Activated T-cell treated with anti-CD3 and anti-CD28 coated beads for 1 hour (primary cell): Measurements from ENCODE around the gene CAPRIN2.

Source experiments
- DNase-seq: peaks from one replicate; pipeline ENCODE4 v3.0.0-alpha.2; 2020; ENCODE audit warnings: low read depth

The CAPRIN2 gene

DNA sequence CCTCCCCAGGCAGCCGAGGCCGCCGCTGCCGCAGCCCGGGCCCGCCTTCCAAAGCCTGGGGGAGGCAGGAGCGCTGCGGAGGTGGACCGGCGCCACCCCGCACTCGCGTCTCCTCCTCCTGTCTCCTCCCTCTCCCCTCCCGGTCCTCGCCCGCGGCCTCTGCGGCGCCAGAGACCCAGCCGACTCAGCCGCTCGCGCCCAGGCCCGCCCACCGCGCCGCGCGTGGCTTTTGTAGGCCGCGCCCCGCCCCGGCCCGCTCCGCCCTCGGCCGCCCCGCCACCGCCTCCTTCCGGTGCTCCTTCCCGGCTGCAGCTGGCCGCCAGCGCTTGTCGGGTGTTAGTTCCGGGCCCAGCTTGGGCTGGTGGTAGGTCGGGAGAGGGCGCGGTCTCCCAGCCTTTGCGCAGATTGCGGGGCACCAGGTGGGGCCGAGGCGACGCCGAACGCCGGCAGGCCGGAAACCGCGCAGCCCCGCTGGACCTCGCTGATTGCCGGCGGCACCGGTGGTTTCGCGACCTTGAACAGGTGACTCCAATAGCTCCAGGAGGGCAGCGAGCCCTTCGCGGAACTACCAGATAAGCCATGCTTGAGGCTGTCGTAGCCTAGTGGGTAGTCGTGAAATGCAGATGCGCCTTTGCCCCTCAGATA, at the start of gene CAPRIN2:
Gene CAPRIN2, minus strand, starts transcription at position 202 of the 645 bp plus-strand sequence. CDS start 1,431 bp downstream, outside the sequence.
- DNase-seq: peak; percentile 90

DNA sequence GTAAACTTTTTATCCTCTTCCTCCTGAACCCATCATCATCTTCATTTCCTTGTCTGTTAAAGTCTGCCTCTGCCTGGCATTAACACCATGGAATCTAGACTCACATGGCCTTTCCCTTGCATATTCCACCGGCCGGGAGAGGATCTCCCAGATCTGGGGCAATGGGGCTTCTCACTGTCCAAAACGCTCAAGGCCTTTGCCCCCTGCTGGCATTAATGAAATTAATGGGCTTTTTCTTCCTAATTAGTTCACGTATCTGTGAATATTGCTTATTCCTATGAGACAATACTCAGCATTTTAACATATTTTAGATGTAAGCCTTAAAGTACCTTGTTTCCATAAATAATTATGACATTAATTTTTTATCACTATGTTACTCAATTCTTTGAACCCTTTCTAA, 42.9 kb upstream of the CAPRIN2 start:
- no peak for DNase-seq

GRCh38 chr12:30796891-30797371, 42.2 kb upstream of the CAPRIN2 start:
- no peak for DNase-seq

- DNase-seq: no peak
Measured at GRCh38 chr12:30796313-30796780, 41.6 kb upstream of the CAPRIN2 start.

- peak; percentile 12 for DNase-seq
Measured at GRCh38 chr12:30795410-30796312, 40.9 kb upstream of the CAPRIN2 start.

- no peak for DNase-seq
Measured at GRCh38 chr12:30794591-30795409, 40.0 kb upstream of the CAPRIN2 start.

- DNase-seq: no peak
Measured at GRCh38 chr12:30794020-30794419, 39.3 kb upstream of the CAPRIN2 start.

- DNase-seq: no peak
Measured at GRCh38 chr12:30792648-30793499, 38.1 kb upstream of the CAPRIN2 start.

GRCh38 chr12:30792085-30792484, 37.3 kb upstream of the CAPRIN2 start:
- no peak for DNase-seq

DNA sequence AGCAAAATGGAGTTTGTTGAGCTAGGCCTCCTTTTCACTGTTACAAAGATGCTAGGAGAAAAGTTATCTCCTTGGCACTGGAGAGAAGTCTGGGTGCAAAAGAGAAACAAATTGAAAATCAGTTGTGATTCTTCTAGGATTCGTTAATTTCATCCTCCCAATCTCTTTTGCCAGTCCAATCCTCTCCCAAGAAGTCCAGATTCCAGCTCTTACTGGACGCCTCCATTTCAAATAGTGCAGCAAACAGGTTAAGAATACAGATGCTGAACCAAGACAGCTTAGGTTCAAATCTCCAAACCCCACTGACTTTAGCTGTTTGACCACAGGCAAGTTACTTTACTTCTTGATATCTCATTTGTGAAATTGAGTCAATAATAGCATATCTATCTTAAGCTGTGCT, 34.0 kb upstream of the CAPRIN2 start:
- DNase-seq: no peak

DNA sequence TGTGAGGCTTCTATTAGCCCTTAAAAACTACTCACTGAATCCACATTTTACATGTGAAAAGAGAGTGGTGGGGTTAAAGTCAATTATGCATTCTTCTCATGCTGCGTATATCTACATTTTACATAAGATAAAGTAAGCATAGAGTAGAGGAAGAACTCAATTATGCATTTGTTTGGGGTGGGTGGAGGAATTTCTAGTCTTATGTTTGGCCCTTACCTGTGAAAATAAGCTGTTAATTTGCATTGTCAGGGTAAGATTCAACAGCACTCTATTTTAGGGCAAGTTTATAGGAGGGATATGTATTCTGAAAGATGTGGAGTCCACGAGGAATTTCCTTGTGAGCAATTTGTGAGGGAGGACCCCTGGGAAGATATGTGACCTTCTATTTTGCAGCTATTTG, 30.9 kb upstream of the CAPRIN2 start:
- DNase-seq: no peak

DNA sequence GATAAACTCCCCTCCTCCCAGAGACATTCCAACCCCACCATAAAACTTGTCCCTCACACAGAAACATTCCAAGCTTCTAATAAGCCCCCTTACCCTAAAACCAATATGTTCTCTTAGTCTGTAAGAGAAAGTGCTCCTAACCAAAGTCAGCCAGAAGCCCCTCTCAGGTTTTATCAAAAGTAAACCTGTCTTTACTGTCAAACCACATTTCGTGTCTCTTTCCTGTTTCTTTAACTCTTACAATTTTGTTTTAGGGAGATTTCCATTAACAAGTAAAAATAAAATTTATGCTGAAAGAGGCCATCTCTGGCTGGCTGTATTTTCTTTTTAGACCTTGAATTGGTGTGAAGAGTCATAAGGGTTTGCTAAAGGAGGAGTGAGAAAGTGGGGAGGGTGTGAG, 29.8 kb upstream of the CAPRIN2 start:
- DNase-seq: no peak

- no peak for DNase-seq
Measured at GRCh38 chr12:30783946-30784345, 29.2 kb upstream of the CAPRIN2 start.

DNA sequence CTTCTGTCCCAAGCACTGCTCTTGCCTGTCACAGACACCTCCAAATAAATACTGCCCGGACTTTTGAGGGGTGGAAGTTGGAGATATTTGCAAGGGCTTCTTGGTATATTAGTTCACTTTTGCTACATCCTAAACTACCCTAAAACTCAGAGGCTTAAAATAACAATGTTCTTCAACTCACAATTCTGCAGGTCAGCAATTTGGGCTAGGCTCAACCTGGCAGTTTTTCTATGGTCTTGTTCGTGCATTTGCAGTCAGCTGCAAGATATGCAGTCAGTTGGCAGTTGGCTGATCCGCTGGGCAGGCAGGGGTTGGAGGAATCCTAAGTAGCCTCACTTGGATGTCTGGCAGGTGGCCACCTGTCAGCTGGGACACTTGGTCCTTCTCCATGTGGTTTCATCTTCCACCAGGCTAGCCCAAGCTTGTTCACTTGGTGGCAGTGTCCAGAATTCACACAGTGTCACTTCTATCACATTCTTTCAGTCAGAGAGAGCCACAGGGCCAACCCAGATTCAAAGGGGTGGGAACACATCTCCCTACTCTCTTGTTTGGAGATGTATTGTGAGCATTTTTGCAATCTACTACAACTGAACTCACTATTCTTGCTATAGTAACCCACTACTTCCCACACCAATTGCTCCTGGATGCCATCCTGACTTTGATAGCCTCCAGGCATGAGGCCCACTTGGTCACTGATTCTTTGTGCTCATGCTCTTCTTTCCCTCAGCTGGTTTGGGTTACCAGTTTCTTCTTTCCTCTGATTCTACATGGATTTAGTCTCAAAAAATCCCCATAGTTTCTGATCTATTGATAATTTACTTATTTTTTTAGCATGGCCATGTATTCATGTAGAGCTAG, 27.8 kb upstream of the CAPRIN2 start:
- DNase-seq: no peak

DNA sequence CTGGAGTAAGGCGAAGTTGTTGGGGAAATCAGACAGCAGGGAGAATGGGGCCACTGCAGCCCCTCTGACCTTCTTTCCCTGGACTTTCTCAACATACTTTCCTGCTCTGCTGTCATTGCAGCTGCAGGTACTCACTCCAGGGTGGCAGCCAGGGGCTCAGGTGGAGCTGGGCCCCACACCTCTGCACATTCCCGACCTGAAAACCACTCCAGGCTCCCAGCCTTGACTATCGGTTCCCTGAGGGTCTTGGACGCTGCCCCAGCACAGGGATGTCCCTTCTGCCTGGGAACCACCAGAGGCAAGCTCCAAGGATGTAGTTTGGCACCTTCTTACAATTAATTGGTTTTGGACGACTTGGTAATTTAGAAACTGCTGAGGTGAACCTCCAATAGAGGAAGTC, 24.8 kb upstream of the CAPRIN2 start:
- no peak for DNase-seq

GRCh38 chr12:30779178-30779577, 24.4 kb upstream of the CAPRIN2 start:
- DNase-seq: no peak

GRCh38 chr12:30774599-30774998, 19.8 kb upstream of the CAPRIN2 start:
- DNase-seq: no peak

DNA sequence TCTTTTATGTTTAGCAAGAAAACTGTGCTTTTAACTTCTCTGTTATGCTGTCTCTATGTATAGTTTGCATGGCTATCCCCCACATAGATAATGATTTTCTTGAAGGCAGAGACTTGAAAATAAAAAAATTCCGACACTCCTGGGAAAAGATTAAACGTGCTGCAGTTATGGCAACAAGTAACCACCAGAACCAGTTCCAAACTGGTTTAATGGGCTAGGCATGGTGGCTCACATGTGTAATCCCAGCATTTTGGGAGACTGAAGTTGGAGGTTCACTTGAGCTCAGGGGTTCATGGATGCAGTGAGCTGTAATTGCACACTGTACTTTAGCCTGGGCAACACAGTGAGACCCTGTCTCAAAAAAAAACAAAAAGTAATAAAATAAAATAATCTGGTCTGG, 15.1 kb upstream of the CAPRIN2 start:
- DNase-seq: no peak

DNA sequence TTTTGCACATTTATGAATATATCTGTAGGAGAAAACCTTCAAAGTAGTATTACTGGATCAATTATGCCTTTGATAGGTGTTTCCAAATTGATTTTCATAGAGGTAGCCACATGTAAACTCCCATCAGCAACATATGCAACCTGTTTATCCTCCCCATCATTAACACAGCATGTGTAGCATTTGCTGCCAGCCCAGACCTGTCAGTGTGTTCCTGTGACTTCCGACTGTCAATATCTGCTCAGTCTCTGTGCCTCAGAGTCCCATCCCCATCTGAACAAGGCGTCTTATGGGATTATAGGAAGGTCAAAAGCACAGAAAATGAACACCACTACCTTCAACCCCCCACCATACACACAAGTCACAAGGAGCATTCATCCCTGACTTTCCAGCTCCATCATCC, 9.5 kb upstream of the CAPRIN2 start:
- no peak for DNase-seq

- no peak for DNase-seq
Measured at GRCh38 chr12:30763053-30763452, 8.3 kb upstream of the CAPRIN2 start.
